Measurements from ENCODE around the gene TIMM13. TPM values are rescaled to one million over a fixed set of nuclear protein-coding genes. Genes with fewer than 3 reads are reported as not detected.
"Not testable (repeated sequence)": the region's sequence is repeated elsewhere in the genome, so short reads cannot be mapped to it uniquely, and the experiment has no call there.

TIMM13 gene
- total RNA-seq, 4 donors from 2014 or later = 28.8 to 43.6 (median 41.1) TPM

DNA sequence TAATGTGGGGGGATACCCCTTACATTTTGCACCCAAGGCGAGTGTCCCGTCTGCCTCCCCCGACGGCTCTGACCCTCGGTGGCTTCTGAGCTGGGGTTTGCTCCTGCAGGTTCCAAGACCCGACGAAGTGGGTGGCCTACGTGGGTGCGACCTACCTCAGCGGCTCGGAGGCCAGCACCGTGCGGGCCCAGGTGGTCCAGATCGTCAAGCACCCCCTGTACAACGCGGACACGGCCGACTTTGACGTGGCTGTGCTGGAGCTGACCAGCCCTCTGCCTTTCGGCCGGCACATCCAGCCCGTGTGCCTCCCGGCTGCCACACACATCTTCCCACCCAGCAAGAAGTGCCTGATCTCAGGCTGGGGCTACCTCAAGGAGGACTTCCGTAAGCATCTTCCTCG, 19.1 kb downstream of the TIMM13 start:
- TF ChIP-seq, protein P1, sequence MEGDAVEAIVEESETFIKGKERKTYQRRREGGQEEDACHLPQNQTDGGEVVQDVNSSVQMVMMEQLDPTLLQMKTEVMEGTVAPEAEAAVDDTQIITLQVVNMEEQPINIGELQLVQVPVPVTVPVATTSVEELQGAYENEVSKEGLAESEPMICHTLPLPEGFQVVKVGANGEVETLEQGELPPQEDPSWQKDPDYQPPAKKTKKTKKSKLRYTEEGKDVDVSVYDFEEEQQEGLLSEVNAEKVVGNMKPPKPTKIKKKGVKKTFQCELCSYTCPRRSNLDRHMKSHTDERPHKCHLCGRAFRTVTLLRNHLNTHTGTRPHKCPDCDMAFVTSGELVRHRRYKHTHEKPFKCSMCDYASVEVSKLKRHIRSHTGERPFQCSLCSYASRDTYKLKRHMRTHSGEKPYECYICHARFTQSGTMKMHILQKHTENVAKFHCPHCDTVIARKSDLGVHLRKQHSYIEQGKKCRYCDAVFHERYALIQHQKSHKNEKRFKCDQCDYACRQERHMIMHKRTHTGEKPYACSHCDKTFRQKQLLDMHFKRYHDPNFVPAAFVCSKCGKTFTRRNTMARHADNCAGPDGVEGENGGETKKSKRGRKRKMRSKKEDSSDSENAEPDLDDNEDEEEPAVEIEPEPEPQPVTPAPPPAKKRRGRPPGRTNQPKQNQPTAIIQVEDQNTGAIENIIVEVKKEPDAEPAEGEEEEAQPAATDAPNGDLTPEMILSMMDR (IDR thresholded peaks at IDR 0.05) = no peak
- ATAC-seq (ENCODE audit: low FRiP score) (no peak), DNase-seq (ENCODE audit: low spot score) (no peak)

DNA sequence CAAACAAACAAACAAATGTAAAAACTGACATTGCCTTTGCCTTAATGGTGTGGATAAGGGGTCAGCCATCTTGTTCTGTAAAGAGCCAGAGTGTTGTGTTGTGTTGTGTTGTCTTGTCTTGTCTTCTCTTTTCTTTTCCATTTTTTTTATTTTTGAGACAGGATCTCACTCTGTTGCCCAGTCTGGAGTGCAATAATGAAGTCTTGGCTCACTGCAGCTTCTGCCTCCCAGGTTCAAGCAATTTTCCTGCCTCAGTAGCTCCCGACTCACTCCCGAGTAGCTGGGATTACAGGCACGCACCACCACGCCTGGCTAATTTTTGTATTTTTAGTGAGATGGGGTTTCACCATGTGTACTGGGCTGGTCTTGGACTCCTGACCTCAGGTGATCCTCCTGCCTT, 27.8 kb downstream of the TIMM13 start:
- TF ChIP-seq, protein P1 (IDR thresholded peaks at IDR 0.05) = no peak

DNA sequence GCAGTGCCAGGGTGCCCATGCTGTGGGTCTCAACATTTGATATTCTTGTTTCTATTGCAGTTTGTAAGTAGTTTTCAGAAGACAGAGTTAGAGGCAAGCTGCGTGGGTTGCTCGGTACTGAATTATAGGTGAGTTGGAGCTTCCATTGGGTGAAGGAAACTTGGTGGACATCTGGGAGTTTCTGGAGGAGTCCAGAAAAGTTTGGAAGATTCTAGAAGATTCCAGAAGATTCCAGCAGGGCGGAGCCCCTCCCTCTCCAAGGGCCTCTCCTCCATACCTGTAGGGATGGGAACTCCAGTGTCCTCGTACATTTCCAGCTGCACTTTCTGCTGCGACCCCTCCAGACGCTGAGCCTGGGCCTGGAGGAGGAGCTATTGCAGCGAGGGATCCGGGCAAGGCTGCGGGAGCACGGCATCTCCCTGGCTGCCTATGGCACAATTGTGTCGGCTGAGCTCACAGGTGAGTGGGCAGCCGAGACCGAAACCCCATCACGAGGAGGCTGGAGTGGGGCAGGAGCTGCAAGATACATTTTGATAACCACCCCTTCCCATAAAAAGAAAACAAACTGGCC, 28.6 kb downstream of the TIMM13 start:
- no peak for ATAC-seq (ENCODE audit: low FRiP score)
- TF ChIP-seq, protein P1 (IDR thresholded peaks at IDR 0.05) = no peak
- no peak for DNase-seq (ENCODE audit: low spot score)

More for the DNA sequence above, 27.8 kb downstream of the TIMM13 start:
- no peak for DNase-seq (ENCODE audit: low spot score)
- no peak for ATAC-seq (ENCODE audit: low FRiP score)

DNA sequence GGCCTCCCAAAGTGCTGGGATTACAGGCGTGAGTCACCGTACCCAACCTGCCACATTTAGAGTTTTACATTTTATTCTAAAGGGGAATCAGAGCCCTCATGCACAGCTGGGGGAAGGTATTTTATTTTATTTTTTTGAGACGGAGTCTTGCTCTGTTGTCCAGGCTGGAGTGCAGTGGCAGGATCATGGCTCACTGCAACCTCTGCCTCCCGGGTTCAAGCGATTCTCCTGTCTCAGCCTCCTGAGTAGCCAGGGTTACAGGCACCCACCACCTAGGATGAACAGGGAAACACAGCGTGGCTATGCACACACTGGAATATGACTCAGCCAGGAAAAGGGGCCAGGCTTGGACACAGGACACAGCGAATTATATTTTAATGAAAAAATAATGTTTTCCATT, 30.2 kb downstream of the TIMM13 start:
- not testable (repeated sequence) for DNase-seq (ENCODE audit: low spot score); ATAC-seq (ENCODE audit: low FRiP score)

DNA sequence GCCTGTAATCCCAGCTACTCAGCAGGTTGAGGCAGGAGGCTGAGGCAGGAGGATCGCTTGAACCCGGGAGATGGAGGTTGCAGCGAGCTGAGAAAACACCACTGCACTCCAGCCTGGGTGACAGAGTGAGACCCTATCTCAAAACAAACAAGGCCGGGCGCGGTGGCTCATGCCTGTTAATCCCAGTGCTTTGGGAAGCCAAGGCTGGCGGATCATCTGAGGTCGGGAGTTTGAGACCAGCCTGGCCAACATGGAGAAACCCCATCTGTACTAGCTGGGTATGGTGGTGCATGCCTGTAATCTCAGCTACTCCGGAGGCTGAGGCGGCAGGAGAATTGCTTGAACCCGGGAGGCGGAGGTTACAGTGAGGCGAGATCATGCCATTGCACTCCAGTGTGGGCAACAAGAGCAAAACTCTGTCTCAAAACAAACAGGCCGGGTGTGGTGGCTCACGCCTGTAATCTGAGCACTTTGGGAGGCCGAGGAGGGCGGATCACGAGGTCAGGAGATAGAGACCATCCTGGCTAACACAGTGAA, 32.0 kb downstream of the TIMM13 start:
- not testable (repeated sequence) for ATAC-seq (ENCODE audit: low FRiP score); DNase-seq (ENCODE audit: low spot score)

DNA sequence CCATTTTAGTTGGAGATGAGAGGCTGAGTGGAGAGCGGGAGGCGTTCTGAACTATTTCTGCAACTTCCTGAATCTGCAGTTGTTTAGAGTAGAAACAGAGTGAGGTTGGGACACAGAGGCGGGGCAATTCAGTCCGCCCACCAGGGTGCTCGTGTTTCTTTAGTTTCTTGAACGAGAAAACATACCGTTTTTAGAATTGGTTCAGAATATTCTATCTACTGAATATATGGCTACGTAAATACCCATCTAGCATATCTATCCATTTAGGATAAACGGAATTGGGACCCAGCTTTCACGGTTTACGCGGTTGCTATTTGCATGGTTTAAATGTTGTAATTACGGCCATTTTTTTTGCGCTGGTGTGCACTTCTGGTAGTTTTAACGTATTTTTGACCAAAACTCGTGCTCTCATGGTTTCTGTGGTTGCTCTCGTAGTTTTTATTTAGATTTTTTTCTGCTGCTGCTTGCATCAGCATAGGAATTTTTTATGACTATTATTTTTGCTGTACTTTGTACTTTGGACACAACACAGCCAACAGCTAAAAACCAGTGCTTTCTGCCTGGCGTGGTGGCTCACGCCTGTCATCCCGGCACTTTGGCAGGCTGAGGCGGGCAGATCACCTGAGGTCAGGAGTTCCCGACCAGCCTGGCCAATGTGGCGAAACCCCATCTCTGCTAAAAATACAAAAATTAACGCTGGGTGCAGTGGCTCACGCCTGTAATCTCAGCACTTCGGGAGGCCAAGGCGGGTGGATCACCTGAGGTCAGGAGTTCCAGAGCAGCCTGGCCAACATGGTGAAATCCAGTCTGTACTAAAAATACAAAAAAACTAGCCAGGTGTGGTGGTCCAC, 32.7 kb downstream of the TIMM13 start:
- ATAC-seq (ENCODE audit: low FRiP score) (no peak), DNase-seq (ENCODE audit: low spot score) (no peak)
- TF ChIP-seq, protein P1 (IDR thresholded peaks at IDR 0.05) = no peak

DNA sequence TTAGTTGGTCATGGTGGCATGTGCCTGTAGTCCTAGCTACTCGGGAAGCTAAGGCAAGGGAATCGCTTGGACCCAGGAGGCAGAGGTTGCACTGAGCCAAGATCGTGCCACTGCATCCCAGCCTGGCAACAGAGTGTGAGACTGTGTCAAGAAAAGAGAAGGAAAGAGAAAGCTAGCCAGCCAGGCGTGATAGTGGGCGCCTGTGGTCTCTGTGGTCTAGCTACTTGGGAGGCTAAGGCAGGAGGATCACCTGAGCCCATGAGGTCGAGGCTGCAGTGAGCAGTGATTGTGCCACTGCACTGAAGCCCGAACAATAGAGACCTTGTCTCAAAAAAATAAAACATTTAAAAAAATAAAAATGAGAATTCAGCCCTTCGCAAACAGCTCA, 33.3 kb downstream of the TIMM13 start:
- no peak for ATAC-seq (ENCODE audit: low FRiP score)
- no peak for DNase-seq (ENCODE audit: low spot score)
- TF ChIP-seq, protein P1 (IDR thresholded peaks at IDR 0.05) = no peak

DNA sequence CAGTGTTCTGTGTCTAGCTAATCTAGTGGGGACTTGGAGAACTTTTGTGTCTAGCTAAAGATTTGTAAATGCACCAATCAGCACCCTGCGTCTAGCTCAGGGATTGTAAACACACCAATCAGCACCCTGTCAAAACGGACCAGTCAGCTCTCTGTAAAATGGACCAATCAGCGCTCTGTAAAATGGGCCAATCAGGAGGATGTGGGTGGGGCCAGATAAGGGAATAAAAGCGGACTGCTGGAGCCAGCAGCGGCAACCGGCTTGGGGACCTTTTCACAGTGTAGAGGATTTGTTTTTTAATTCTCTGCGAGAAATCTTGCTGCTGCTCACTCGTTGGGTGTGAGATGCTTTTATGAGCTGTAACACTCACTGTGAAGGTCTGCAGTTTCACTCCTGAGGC, 34.5 kb downstream of the TIMM13 start:
- DNase-seq (ENCODE audit: low spot score); ATAC-seq (ENCODE audit: low FRiP score): not testable (repeated sequence)

Data from omental fat pad (tissue), 4 donors.